ENCODE results near the gene SEMA5A. TPM values are rescaled to one million over a fixed set of nuclear protein-coding genes. Genes with fewer than 3 reads are reported as not detected.

SEMA5A gene
- total RNA-seq, 1 donor from 2014 or later: 189 TPM

GRCh38 chr5:9013147-9013546 lies 532.7 kb downstream of the SEMA5A start:
- no peak overlapping the region for H3K27ac Mint-ChIP-seq (ENCODE audit: unreplicated experiment)
- H3K36me3 Mint-ChIP-seq (ENCODE audit: unreplicated experiment): no peaks in the 10 kb centered on the region
- no peaks in the 10 kb centered on the region for H3K27me3 Mint-ChIP-seq (ENCODE audit: unreplicated experiment)
- H3K4me1 Mint-ChIP-seq (ENCODE audit: unreplicated experiment): peaks cover 61% of the 10 kb centered on the region
- H3K4me3 Mint-ChIP-seq (ENCODE audit: unreplicated experiment): no peak overlapping the region
- H3K9me3 Mint-ChIP-seq (ENCODE audit: unreplicated experiment): peaks cover under 1% of the 10 kb centered on the region
- TF ChIP-seq CTCF (IDR thresholded peaks at IDR 0.05): no peak
- no peak for DNase-seq (ENCODE audit: extremely low spot score, unreplicated experiment)

- TF ChIP-seq CTCF (IDR thresholded peaks at IDR 0.05): no peak
- DNase-seq (ENCODE audit: extremely low spot score, unreplicated experiment): no peak
- H3K4me3 Mint-ChIP-seq (ENCODE audit: unreplicated experiment): no peak overlapping the region
- peaks cover 2% of the 10 kb centered on the region for H3K27me3 Mint-ChIP-seq (ENCODE audit: unreplicated experiment)
- peaks cover 12% of the 10 kb centered on the region for H3K9me3 Mint-ChIP-seq (ENCODE audit: unreplicated experiment)
- no peak overlapping the region for H3K27ac Mint-ChIP-seq (ENCODE audit: unreplicated experiment)
- H3K36me3 Mint-ChIP-seq (ENCODE audit: unreplicated experiment): no peaks in the 10 kb centered on the region
- peaks cover 40% of the 10 kb centered on the region for H3K4me1 Mint-ChIP-seq (ENCODE audit: unreplicated experiment)
These were observed 535.8 kb downstream of the SEMA5A start for GRCh38 chr5:9009931-9010651.

- H3K4me1 Mint-ChIP-seq (ENCODE audit: unreplicated experiment): peaks cover 10% of the 10 kb centered on the region
- H3K27me3 Mint-ChIP-seq (ENCODE audit: unreplicated experiment): no peaks in the 10 kb centered on the region
- H3K9me3 Mint-ChIP-seq (ENCODE audit: unreplicated experiment): peaks cover 9% of the 10 kb centered on the region
- TF ChIP-seq CTCF (IDR thresholded peaks at IDR 0.05): no peak
- peaks cover 4% of the 10 kb centered on the region for H3K36me3 Mint-ChIP-seq (ENCODE audit: unreplicated experiment)
- DNase-seq (ENCODE audit: extremely low spot score, unreplicated experiment): no peak
- no peak overlapping the region for H3K4me3 Mint-ChIP-seq (ENCODE audit: unreplicated experiment)
- H3K27ac Mint-ChIP-seq (ENCODE audit: unreplicated experiment): no peak overlapping the region
These were observed 548.3 kb downstream of the SEMA5A start for GRCh38 chr5:8997542-8998070.

- peaks cover 11% of the 10 kb centered on the region for H3K9me3 Mint-ChIP-seq (ENCODE audit: unreplicated experiment)
- DNase-seq (ENCODE audit: extremely low spot score, unreplicated experiment): no peak
- peaks cover 4% of the 10 kb centered on the region for H3K36me3 Mint-ChIP-seq (ENCODE audit: unreplicated experiment)
- no peak overlapping the region for H3K27ac Mint-ChIP-seq (ENCODE audit: unreplicated experiment)
- H3K27me3 Mint-ChIP-seq (ENCODE audit: unreplicated experiment): no peaks in the 10 kb centered on the region
- TF ChIP-seq CTCF (IDR thresholded peaks at IDR 0.05): peak; percentile 58
- H3K4me1 Mint-ChIP-seq (ENCODE audit: unreplicated experiment): peaks cover 8% of the 10 kb centered on the region
- H3K4me3 Mint-ChIP-seq (ENCODE audit: unreplicated experiment): no peak overlapping the region
These were observed 552.8 kb downstream of the SEMA5A start for GRCh38 chr5:8993031-8993430.

Small RNAs within 50 kb of the gene (microRNA-seq; reads per million reads assigned to microRNA genes)
- gene MIR4636 (ENCODE audit: unreplicated experiment): 46.6 reads per million, percentile 42 among the genes with 10 or more reads in this experiment

Other genes starting within 250 kb of the SEMA5A start
- gene TAS2R1, start 84.3 kb upstream of the SEMA5A start, total RNA-seq: not detected in 2 replicates